ENCODE results near the gene DSCAM. TPM values are rescaled to one million over a fixed set of nuclear protein-coding genes. Genes with fewer than 3 reads are reported as not detected.

The DSCAM gene
- total and polyA plus RNA-seq, 10 of the 15 experiments (the other 5 are each of a cell fraction or from before 2014, with no cell fraction given), result not detected

- TF ChIP-seq NR2C2 (IDR thresholded peaks at IDR 0.05; ENCODE audit: borderline replicate concordance, control insufficient read depth, insufficient read length, low read depth), result no peak
- TF ChIP-seq BMI1 (IDR thresholded peaks at IDR 0.05; ENCODE audit: borderline replicate concordance), result no peak
- TF ChIP-seq SRF (IDR thresholded peaks at IDR 0.05; ENCODE audit: low read depth in 2 of 2, low read length in 2 of 2), result no peak
- TF ChIP-seq SUZ12 (IDR thresholded peaks at IDR 0.05; ENCODE audit: unreplicated experiment), result no peak
- TF ChIP-seq E4F1 (IDR thresholded peaks at IDR 0.05; ENCODE audit: borderline replicate concordance, partially characterized antibody), result no peak
- TF ChIP-seq ZNF384 (IDR thresholded peaks at IDR 0.05; ENCODE audit: borderline replicate concordance, low read depth, low read length), result no peak
- no peak for TF ChIP-seq TCF7 (IDR thresholded peaks at IDR 0.05; ENCODE audit: borderline replicate concordance)
These were observed 638.6 kb downstream of the DSCAM start (continued) for GRCh38 chr21:40208206-40208947.

GRCh38 chr21:40200946-40201345 is 646.0 kb downstream of the DSCAM start:
- ATAC-seq (no peak), FAIRE-seq (no peak), DNase-seq (ENCODE audit: low read depth, low spot score) (no peak)
- SMC1A ChIA-PET (ENCODE audit: uncharacterized antibody, unreplicated experiment), result no interaction called here
- no peak overlapping the region for H2AFZ ChIP-seq (ENCODE audit: control insufficient read depth, low read depth, low read length)
- RAD21 ChIA-PET (ENCODE audit: unreplicated experiment), result no interaction called here
- no peaks in the 10 kb centered on the region for H4K20me1 ChIP-seq (ENCODE audit: control insufficient read depth, insufficient read depth)
- H3K9ac ChIP-seq (ENCODE audit: control insufficient read depth, insufficient read depth, low read length), result no peak overlapping the region
- H3K36me3 ChIP-seq (ENCODE audit: control insufficient read depth in 2 of 2, insufficient read depth in 2 of 2, low read length in 1 of 2), result no peaks in the 10 kb centered on the region
- no peaks in the 10 kb centered on the region for H3K27me3 ChIP-seq (replicated peaks in 1 of 2; ENCODE audit: control insufficient read depth in 2 of 2, insufficient read depth in 2 of 2, low read length in 1 of 2)
- POLR2A ChIA-PET, result no interaction called here
- no peaks in the 10 kb centered on the region for H3K79me2 ChIP-seq (ENCODE audit: control insufficient read depth, insufficient read depth, low read length)
- no peaks in the 10 kb centered on the region for H3K4me1 ChIP-seq (ENCODE audit: control insufficient read depth, insufficient read depth, low read length)
- no TSS peak for BruUV-seq (replicated peaks)
- intact Hi-C loops (cut with micrococcal nuclease; ENCODE audit: unreplicated experiment) (no loop called here), in situ Hi-C loops (cut with MboI) (no loop called here)
- H3K9me3 ChIP-seq (replicated peaks; ENCODE audit: control insufficient read depth, insufficient read depth, low read length), result no peaks in the 10 kb centered on the region; the same call in 2 of the 3 replicates
- CTCF ChIA-PET, result no interaction called here
- H3K4me2 ChIP-seq (ENCODE audit: control insufficient read depth, insufficient read depth), result no peak overlapping the region
- no peak overlapping the region for H3K4me3 ChIP-seq
- WGBS (ENCODE audit: insufficient coverage, insufficient replicate concordance, low lambda C conversion rate, missing lambda C conversion rate), result 31% methylated on average over 2 of the region's 2 CpGs
- H3K27ac ChIP-seq (ENCODE audit: control insufficient read depth, insufficient read depth), result no peak overlapping the region
- no peak for TF ChIP-seq SMC3 (IDR thresholded peaks at IDR 0.05; ENCODE audit: borderline replicate concordance, low read length)
- TF ChIP-seq NKRF (conservative IDR thresholded peaks at IDR 0.05), result no peak
- TF ChIP-seq EED (IDR thresholded peaks at IDR 0.05; ENCODE audit: low read depth), result no peak
- TF ChIP-seq RFX5 (IDR thresholded peaks at IDR 0.05; ENCODE audit: low read depth, low read length), result no peak
- TF ChIP-seq PKNOX1 (IDR thresholded peaks at IDR 0.05), result no peak
- TF ChIP-seq HDAC6 (IDR thresholded peaks at IDR 0.05; ENCODE audit: unreplicated experiment), result no peak
- TF ChIP-seq NR2C2 (IDR thresholded peaks at IDR 0.05; ENCODE audit: borderline replicate concordance, control insufficient read depth, insufficient read length, low read depth), result no peak
- TF ChIP-seq NFIC (IDR thresholded peaks at IDR 0.05; ENCODE audit: low read depth, low read length), result no peak
- TF ChIP-seq HCFC1 (IDR thresholded peaks at IDR 0.05; ENCODE audit: low read length), result no peak
- no peak for TF ChIP-seq USF1 (IDR thresholded peaks at IDR 0.05; ENCODE audit: borderline replicate concordance, extremely low read length, insufficient read depth, low read depth, low read length)
- TF ChIP-seq FOXK2 (IDR thresholded peaks at IDR 0.05), result no peak

All from GM12878 (cell line).